ENCODE measurements around the gene POP4.

GRCh38 chr19:29581398-29581797 is 24.7 kb upstream of the POP4 start:
- no peak for TF ChIP-seq MAX (IDR thresholded peaks at IDR 0.05)
- no peak for TF ChIP-seq MAFK (IDR thresholded peaks at IDR 0.05; ENCODE audit: low read depth, low read length)
- no peak for TF ChIP-seq ZNF274 (IDR thresholded peaks at IDR 0.05; ENCODE audit: borderline replicate concordance, extremely low read depth, low read length)
- TF ChIP-seq CTCF (IDR thresholded peaks at IDR 0.05; ENCODE audit: control extremely low read depth in 1 of 3, insufficient read depth in 1 of 3, low read depth in 1 of 3, low read length in 3 of 3): no peak
- no peak for TF ChIP-seq HDAC6 (IDR thresholded peaks at IDR 0.05; ENCODE audit: low read depth, low read length)
- TF ChIP-seq SP1 (IDR thresholded peaks at IDR 0.05; ENCODE audit: low read depth, low read length): no peak
- no peak for TF ChIP-seq FOSL1 (IDR thresholded peaks at IDR 0.05; ENCODE audit: insufficient read depth, low read depth, low read length)
- no peak for TF ChIP-seq SP4 (IDR thresholded peaks at IDR 0.05; ENCODE audit: low read length)
- TF ChIP-seq SAP30 (IDR thresholded peaks at IDR 0.05; ENCODE audit: insufficient read depth, insufficient replicate concordance, low read length): no peak
- no peak for TF ChIP-seq JUND (IDR thresholded peaks at IDR 0.05; ENCODE audit: low read length)
- TF ChIP-seq NRF1 (IDR thresholded peaks at IDR 0.05; ENCODE audit: low read depth, low read length): no peak
